Mammary epithelial cell (primary cell): ENCODE data around the gene SOWAHA.

Source experiments
- EZH2 ChIP-seq: IDR thresholded peaks from 2 replicates; pipeline ENCODE4 v1.6.1; 2012; ENCODE audit warnings: low read length, inconsistent platforms, borderline replicate concordance
- TF ChIP-seq, protein P1 (sequence below), 2 donors: IDR thresholded peaks in 1 of 2; conservative IDR thresholded peaks in 1 of 2; 2 replicates each; pipeline ENCODE4 v1.5.1; 2011 to 2012; ENCODE audit warnings: inconsistent platforms in 2 of 2, low read length in 2 of 2, mild to moderate bottlenecking in 2 of 2, control low read depth in 1 of 2, low read depth in 1 of 2; ENCODE audit not compliant: insufficient read depth in 1 of 2; ENCODE audit errors: extremely low read depth in 1 of 2

GRCh38 chr5:132812123-132812765, 858 bp upstream of the SOWAHA start:
- TF ChIP-seq, protein P1, sequence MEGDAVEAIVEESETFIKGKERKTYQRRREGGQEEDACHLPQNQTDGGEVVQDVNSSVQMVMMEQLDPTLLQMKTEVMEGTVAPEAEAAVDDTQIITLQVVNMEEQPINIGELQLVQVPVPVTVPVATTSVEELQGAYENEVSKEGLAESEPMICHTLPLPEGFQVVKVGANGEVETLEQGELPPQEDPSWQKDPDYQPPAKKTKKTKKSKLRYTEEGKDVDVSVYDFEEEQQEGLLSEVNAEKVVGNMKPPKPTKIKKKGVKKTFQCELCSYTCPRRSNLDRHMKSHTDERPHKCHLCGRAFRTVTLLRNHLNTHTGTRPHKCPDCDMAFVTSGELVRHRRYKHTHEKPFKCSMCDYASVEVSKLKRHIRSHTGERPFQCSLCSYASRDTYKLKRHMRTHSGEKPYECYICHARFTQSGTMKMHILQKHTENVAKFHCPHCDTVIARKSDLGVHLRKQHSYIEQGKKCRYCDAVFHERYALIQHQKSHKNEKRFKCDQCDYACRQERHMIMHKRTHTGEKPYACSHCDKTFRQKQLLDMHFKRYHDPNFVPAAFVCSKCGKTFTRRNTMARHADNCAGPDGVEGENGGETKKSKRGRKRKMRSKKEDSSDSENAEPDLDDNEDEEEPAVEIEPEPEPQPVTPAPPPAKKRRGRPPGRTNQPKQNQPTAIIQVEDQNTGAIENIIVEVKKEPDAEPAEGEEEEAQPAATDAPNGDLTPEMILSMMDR (conservative IDR thresholded peaks at IDR 0.05 in 1 of 2, IDR thresholded peaks at IDR 0.05 in 1 of 2; ENCODE audit: extremely low read depth in 1 of 2, insufficient read depth in 1 of 2, low read depth in 1 of 2, low read length in 2 of 2): no peak
- TF ChIP-seq EZH2: no peak
